GM12878 (cell line): ENCODE measurements around the gene SPATA6. TPM values are rescaled to one million over a fixed set of nuclear protein-coding genes. Genes with fewer than 3 reads are reported as not detected.

ENCODE experiments used
- ATAC-seq: fragments of 200-7000 bp; cut with Tn5 transposase; 3 replicates; pipeline ENCODE4 v1.9.1; 2020; ENCODE audit warnings: mild to moderate bottlenecking, moderate library complexity
- BruUV-seq: library from RNA; stranded (reverse); fragments of 400-500 nt; replicated peaks from 2 replicates; lab custom pipeline; 2021; lab: Mats Ljungman, UMichigan
- CTCF ChIA-PET: fragments of 300-600 bp; sonication (Branson Sonifier 250); formaldehyde crosslinking; extraction: SDS; loops from one replicate; lab custom pipeline; 2021; ENCODE audit warnings: inconsistent platforms; lab: Yijun Ruan, JAX
- POLR2A ChIA-PET: fragments of 350-600 bp; formaldehyde crosslinking; extraction: SDS; loops from one replicate; lab custom pipeline; 2021; ENCODE audit warnings: inconsistent platforms; lab: Charles Lee
- RAD21 ChIA-PET: fragments of 300-600 bp; sonication (Branson Sonifier 250); formaldehyde crosslinking; loops from one replicate; lab custom pipeline; 2023; ENCODE audit warnings: antibody characterized with exemption; ENCODE audit not compliant: unreplicated experiment; lab: Charles Lee
- SMC1A ChIA-PET: fragments of 300-600 bp; sonication (Branson Sonifier 250); formaldehyde crosslinking; loops from one replicate; lab custom pipeline; 2023; ENCODE audit not compliant: unreplicated experiment, uncharacterized antibody; lab: Charles Lee
- DNase-seq: peaks from one replicate; pipeline ENCODE4 v3.0.0-alpha.2; 2011; ENCODE audit warnings: low read depth, low spot score
- FAIRE-seq: peaks from 3 replicates; lab custom pipeline; 2011; peaks lifted over from hg19 to GRCh38; lab: Jason Lieb, UNC
- H2AFZ ChIP-seq: 2 replicates; pipeline ENCODE4 v1.6.0; 2011; ENCODE audit warnings: low read depth, low read length, control low read depth; ENCODE audit not compliant: control insufficient read depth
- H3K27ac ChIP-seq: 2 replicates; pipeline ENCODE4 v1.5.1; 2011; ENCODE audit warnings: control low read depth; ENCODE audit not compliant: control insufficient read depth, insufficient read depth
- H3K27me3 ChIP-seq, 2 experiments: replicated peaks in 1 of 2; 2 replicates each; pipeline versions ENCODE4 v1.6.0 to v1.6.1; 2011; ENCODE audit warnings: low read length in 1 of 2; ENCODE audit not compliant: control insufficient read depth in 2 of 2, insufficient read depth in 2 of 2
- H3K36me3 ChIP-seq, 2 experiments: 2 replicates each; pipeline ENCODE4 v1.5.1; 2011; ENCODE audit warnings: low read length in 1 of 2; ENCODE audit not compliant: control insufficient read depth in 2 of 2, insufficient read depth in 2 of 2
- H3K4me1 ChIP-seq: 2 replicates; pipeline ENCODE4 v1.6.1; 2011; ENCODE audit warnings: mild to moderate bottlenecking, low read length, moderate library complexity, mixed read lengths; ENCODE audit not compliant: control insufficient read depth, insufficient read depth
- H3K4me2 ChIP-seq: 2 replicates; pipeline ENCODE4 v1.6.0; 2011; ENCODE audit warnings: control low read depth; ENCODE audit not compliant: control insufficient read depth, insufficient read depth
- H3K4me3 ChIP-seq: fragments of 200-600 bp; sonication (generic); 2 replicates; pipeline ENCODE4 v1.5.1; 2016
- H3K79me2 ChIP-seq: 2 replicates; pipeline ENCODE4 v1.6.0; 2011; ENCODE audit warnings: low read length; ENCODE audit not compliant: control insufficient read depth, insufficient read depth
- H3K9ac ChIP-seq: 2 replicates; pipeline ENCODE4 v1.8.0; 2011; ENCODE audit warnings: low read length, control low read depth, mixed read lengths; ENCODE audit not compliant: control insufficient read depth, insufficient read depth
- H3K9me3 ChIP-seq: replicated peaks from 3 replicates; pipeline ENCODE4 v1.5.1; 2011; ENCODE audit warnings: mild to moderate bottlenecking, low read length; ENCODE audit not compliant: control insufficient read depth, insufficient read depth
- H4K20me1 ChIP-seq: 2 replicates; pipeline ENCODE4 v1.6.0; 2011; ENCODE audit not compliant: control insufficient read depth, insufficient read depth
- DPF2 ChIP-seq: fragments of 450-650 bp; IDR thresholded peaks from 2 replicates; pipeline ENCODE4 v1.6.1; 2017; ENCODE audit warnings: mild to moderate bottlenecking
- E4F1 ChIP-seq: fragments of 450-650 bp; IDR thresholded peaks from 2 replicates; pipeline ENCODE4 v1.6.1; 2018; ENCODE audit warnings: borderline replicate concordance, mild to moderate bottlenecking; ENCODE audit not compliant: partially characterized antibody
- GABPA ChIP-seq: IDR thresholded peaks from 2 replicates; pipeline ENCODE4 v1.6.1; 2014; ENCODE audit warnings: antibody characterized with exemption, low read depth, mild to moderate bottlenecking, inconsistent platforms
- IRF4 ChIP-seq: IDR thresholded peaks from 2 replicates; pipeline ENCODE4 v1.6.1; 2011; ENCODE audit warnings: low read depth, low read length
- IRF5 ChIP-seq: fragments of 450-650 bp; IDR thresholded peaks from 2 replicates; pipeline ENCODE4 v1.6.1; 2017; ENCODE audit warnings: borderline replicate concordance
- KLF5 ChIP-seq: fragments of 450-650 bp; IDR thresholded peaks from 2 replicates; pipeline ENCODE4 v1.6.1; 2014; ENCODE audit warnings: mild to moderate bottlenecking; ENCODE audit not compliant: partially characterized antibody
- PML ChIP-seq: IDR thresholded peaks from 2 replicates; pipeline ENCODE4 v1.6.1; 2012; ENCODE audit warnings: low read length, inconsistent platforms
- RAD21 ChIP-seq: IDR thresholded peaks from 2 replicates; pipeline ENCODE4 v1.6.1; 2011; ENCODE audit warnings: mild to moderate bottlenecking, low read depth, low read length, moderate library complexity; ENCODE audit not compliant: insufficient read depth
- SIN3A ChIP-seq: IDR thresholded peaks from 2 replicates; pipeline ENCODE4 v1.6.1; 2012; ENCODE audit warnings: low read depth, low read length, improper control_type of control experiment
- YY1 ChIP-seq: IDR thresholded peaks from 2 replicates; pipeline ENCODE4 v1.6.1; 2011; ENCODE audit warnings: low read depth, mild to moderate bottlenecking, low read length
- WGBS: methylation state at CpG from one replicate; pipeline ENCODE4 v1.1.6; 2016; ENCODE audit warnings: low lambda C conversion rate; ENCODE audit not compliant: insufficient replicate concordance, insufficient coverage; ENCODE audit errors: missing lambda C conversion rate; 5-methylcytosine and 5-hydroxymethylcytosine counted together
- in situ Hi-C: fragments of 300-500 bp; cut with MboI; formaldehyde crosslinking; loops from 9 replicates; pipeline ENCODE4 v1.14.3; 2018; ENCODE audit warnings: mixed read lengths
- intact Hi-C: fragments of 100-400 bp; cut with micrococcal nuclease; formaldehyde crosslinking; loops from one replicate; pipeline ENCODE4 v1.14.2; 2022; ENCODE audit not compliant: unreplicated experiment
- polyA plus RNA-seq, 11 experiments: library from polyadenylated mRNA; depleted of rRNA in 4 of 11; unstranded in 6 of 11; stranded (reverse) in 5 of 11; fragments of >200 nt; fragmentation: Nextera tagmentation in 4 of 11; fragmentation: Illumina TruSeq in 1 of 11; extraction: Ambion mirVana in 4 of 11; extraction: Trizol in 1 of 11; gene quantifications; 1 replicate in 1 of 11; 2 replicates in 10 of 11; pipeline versions ENCODE4 v1.2.1 to v1.2.3, GENCODE V29; 2011 to 2016; ENCODE audit warnings: inconsistent platforms in 2 of 11, missing spikeins in 2 of 11, low read depth in 1 of 11
- total RNA-seq, 4 experiments: library from RNA; depleted of rRNA in 3 of 4; stranded (reverse); fragments of >200 nt in 3 of 4; fragmentation: Illumina TruSeq in 1 of 4; extraction: Trizol in 1 of 4; gene quantifications; 2 replicates each; pipeline versions ENCODE4 v1.2.1 to v1.2.3, GENCODE V29; 2013 to 2021

Gene SPATA6
- total and polyA plus RNA-seq, 10 of the 15 experiments (the other 5 are each of a cell fraction or from before 2014, with no cell fraction given), result 0.29 TPM; not detected in 9

GRCh38 chr1:48344373-48344772 lies 127.6 kb downstream of the SPATA6 start:
- H3K36me3 ChIP-seq, result no peaks in the 10 kb centered on the region
- no peak overlapping the region for H2AFZ ChIP-seq
- ATAC-seq (no peak), DNase-seq (no peak), FAIRE-seq (no peak)
- in situ Hi-C loops (no loop called here), intact Hi-C loops (no loop called here)
- ChIA-PET SMC1A (no interaction called here), POLR2A (no interaction called here), RAD21 (no interaction called here), CTCF (no interaction called here)
- H3K4me1 ChIP-seq, result no peaks in the 10 kb centered on the region
- 27% methylated on average over 4 of the region's 4 CpGs for WGBS
- BruUV-seq, result no TSS peak
- no peak overlapping the region for H3K4me3 ChIP-seq
- no peaks in the 10 kb centered on the region for H3K79me2 ChIP-seq
- no peak overlapping the region for H3K4me2 ChIP-seq
- H3K9me3 ChIP-seq, result no peaks in the 10 kb centered on the region
- H4K20me1 ChIP-seq, result no peaks in the 10 kb centered on the region
- no peak overlapping the region for H3K9ac ChIP-seq
- TF ChIP-seq PML (no peak), KLF5 (no peak), DPF2 (no peak), IRF5 (no peak), YY1 (no peak), RAD21 (no peak), IRF4 (no peak), GABPA (no peak), E4F1 (no peak), SIN3A (no peak)
- H3K27me3 ChIP-seq, result no peaks in the 10 kb centered on the region
- H3K27ac ChIP-seq, result no peak overlapping the region
